Effector memory CD8-positive, alpha-beta T cell (primary cell): Measurements from ENCODE around the gene DCDC2.
"Not testable (repeated sequence)": the region's sequence is repeated elsewhere in the genome, so short reads cannot be mapped to it uniquely, and the experiment has no call there.

ENCODE experiments used
- ATAC-seq: fragments of 150-1000 bp; cut with Tn5 transposase; replicated peaks from 2 replicates; pipeline ENCODE4 v1.10.0; 2021; ENCODE audit warnings: mild to moderate bottlenecking, moderate library complexity
- DNase-seq, 3 experiments: peaks; one replicate each; pipeline ENCODE4 v3.0.0; 2021
- H3K27ac Mint-ChIP-seq, 2 donors: one replicate each; pipeline ENCODE4 v1.8.0; 2022; ENCODE audit warnings: mild to moderate bottlenecking in 2 of 2, mixed read lengths in 2 of 2, moderate library complexity in 2 of 2
- H3K27me3 Mint-ChIP-seq, 2 donors: one replicate each; pipeline ENCODE4 v1.8.0; 2022; ENCODE audit warnings: mixed read lengths in 2 of 2
- H3K36me3 Mint-ChIP-seq: one replicate; pipeline ENCODE4 v1.8.0; 2022; ENCODE audit warnings: mild to moderate bottlenecking, moderate library complexity, mixed read lengths; ENCODE audit not compliant: insufficient read depth
- H3K4me1 Mint-ChIP-seq, 2 donors: one replicate each; pipeline ENCODE4 v1.8.0; 2022; ENCODE audit warnings: low read depth in 2 of 2, mixed read lengths in 2 of 2
- H3K4me3 Mint-ChIP-seq, 2 donors: one replicate each; pipeline ENCODE4 v1.8.0; 2022; ENCODE audit warnings: mild to moderate bottlenecking in 2 of 2, mixed read lengths in 2 of 2, moderate library complexity in 2 of 2
- H3K9me3 Mint-ChIP-seq, 2 donors: one replicate each; pipeline ENCODE4 v1.8.0; 2022; ENCODE audit warnings: mixed read lengths in 2 of 2
- total RNA-seq, 9 experiments: gene quantifications; one replicate each; lab custom pipeline; 2026; lab: John Stamatoyannopoulos, UW

The DCDC2 gene
- 0 to 1.3 (median 0.10) reads per million in 9 experiments for total RNA-seq

DNA sequence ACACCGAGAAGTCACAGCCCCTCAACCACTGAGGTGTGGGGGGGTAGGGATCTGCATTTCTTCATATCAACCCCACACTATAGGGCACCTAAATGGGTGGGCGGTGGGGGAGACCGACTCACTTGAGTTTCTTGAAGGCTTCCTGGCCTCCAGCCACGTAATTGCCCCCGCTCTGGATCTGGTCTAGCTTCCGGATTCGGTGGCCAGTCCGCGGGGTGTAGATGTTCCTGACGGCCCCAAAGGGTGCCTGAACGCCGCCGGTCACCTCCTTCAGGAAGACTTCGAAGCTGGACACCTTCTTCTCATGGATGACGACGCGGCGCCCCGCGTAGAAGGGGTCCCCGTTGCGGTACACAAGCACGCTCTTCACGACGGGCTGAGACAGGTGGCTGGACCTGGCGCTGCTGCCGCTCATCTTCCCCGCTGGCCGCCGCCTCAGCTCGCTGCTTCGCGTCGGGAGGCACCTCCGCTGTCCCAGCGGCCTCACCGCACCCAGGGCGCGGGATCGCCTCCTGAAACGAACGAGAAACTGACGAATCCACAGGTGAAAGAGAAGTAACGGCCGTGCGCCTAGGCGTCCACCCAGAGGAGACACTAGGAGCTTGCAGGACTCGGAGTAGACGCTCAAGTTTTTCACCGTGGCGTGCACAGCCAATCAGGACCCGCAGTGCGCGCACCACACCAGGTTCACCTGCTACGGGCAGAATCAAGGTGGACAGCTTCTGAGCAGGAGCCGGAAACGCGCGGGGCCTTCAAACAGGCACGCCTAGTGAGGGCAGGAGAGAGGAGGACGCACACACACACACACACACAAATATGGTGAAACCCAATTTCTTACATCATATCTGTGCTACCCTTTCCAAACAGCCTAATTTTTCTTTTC is at the start of gene DCDC2:
Gene DCDC2, minus strand, starts transcription at position 724 of the 883 bp plus-strand sequence. Its CDS starts 309 bp downstream, at position 415.
- Mint-ChIP-seq H3K36me3 (peaks cover 4% of the 10 kb centered on the region), H3K4me3 (peak within 1 kb of the TSS; percentile 70 to 79), H3K27me3 (peaks cover 8 to 26% of the 10 kb centered on the region in 2 donors), H3K9me3 (no peaks in the 10 kb centered on the region), H3K27ac (peak within 1 kb of the TSS in 1 of 2 donors; percentile 58), H3K4me1 (peaks cover 15 to 17% of the 10 kb centered on the region in 2 donors)
- ATAC-seq = peak; percentile 34
- DNase-seq = peak; percentile 9 to 20 (median 15)

DNA sequence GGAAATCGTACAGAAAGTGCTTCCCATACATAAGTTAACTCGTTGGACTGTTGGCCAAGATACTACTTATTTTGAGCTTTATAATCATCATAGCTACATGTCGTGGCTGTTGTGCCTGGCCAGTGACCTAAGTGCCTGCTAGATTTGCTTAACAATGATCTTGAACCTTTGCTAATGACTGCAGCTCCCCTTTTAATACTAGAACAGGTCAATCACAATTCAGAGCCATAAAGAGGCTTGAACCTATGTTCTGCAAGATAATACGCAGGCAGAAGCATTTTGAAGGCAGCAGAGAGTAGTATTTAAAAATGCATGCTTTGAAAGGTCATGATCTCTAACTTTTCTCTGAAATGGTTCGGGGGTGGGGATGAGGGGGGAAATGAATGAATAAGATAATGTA is 47.4 kb upstream of the DCDC2 start:
- Mint-ChIP-seq H3K4me1 (peaks cover 12 to 28% of the 10 kb centered on the region in 2 donors), H3K4me3 (no peak overlapping the region), H3K27ac (no peak overlapping the region), H3K36me3 (peaks cover 11% of the 10 kb centered on the region), H3K27me3 (peaks cover 5 to 7% of the 10 kb centered on the region in 2 donors), H3K9me3 (no peaks in the 10 kb centered on the region)
- DNase-seq = no peak
- ATAC-seq = no peak

DNA sequence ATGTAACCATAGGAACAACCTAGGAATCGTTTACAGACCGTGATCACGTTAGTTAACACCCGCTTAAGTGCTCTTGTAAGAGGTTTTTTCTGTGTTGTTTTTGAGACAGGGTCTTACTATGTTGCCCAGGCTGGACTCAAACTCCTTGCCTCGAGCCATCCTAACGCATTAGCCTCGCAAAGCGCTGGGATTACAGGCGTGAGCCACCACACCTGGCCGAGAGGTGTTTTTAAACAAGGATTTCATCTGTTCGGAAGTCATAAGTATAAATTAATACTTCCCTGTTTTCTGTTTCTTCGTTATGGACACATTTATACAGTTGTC is 45.6 kb upstream of the DCDC2 start:
- Mint-ChIP-seq H3K27ac (peak overlapping the region; percentile 90 to 92), H3K4me3 (peak overlapping the region; percentile 96 to 97), H3K4me1 (peaks cover 12 to 28% of the 10 kb centered on the region in 2 donors), H3K36me3 (peaks cover 5% of the 10 kb centered on the region), H3K9me3 (no peaks in the 10 kb centered on the region), H3K27me3 (peaks cover 22 to 25% of the 10 kb centered on the region in 2 donors)
- DNase-seq (no peak), ATAC-seq (no peak)

DNA sequence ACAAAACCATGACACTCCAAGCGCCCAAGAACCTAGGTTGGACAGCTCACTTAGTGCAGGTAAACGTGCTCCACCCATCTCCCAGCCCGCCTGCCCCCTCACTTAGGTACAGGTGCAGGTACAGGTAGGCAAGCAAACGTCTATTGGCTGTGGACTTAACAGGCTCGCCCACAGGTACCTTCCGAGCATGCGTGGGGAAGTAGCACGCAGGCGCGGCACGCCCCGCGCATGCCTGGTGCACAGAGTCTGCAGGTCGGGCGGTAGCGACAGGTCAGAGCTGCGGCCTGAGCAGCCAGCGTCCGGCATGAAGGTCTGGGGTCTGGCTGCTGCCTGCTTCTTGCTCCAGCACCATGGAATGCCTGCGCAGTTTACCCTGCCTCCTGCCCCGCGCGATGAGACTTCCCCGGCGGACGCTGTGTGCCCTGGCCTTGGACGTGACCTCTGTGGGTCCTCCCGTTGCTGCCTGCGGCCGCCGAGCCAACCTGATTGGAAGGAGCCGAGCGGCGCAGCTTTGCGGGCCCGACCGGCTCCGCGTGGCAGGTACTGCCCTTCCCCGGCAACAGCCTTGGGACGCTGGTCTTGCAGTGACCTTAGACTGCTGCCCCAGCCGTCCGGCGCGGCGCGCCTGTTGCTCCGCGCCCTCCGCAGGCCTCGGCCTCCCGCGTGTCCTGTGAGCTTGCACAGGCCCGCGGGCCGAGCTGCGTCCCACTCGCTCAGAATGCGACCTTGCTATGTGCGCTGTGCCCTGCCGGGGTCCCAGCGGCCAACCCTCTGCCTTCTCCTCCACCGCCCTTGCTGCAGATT is 45.0 kb upstream of the DCDC2 start, which contains the start of gene MRS2:
Gene MRS2, plus strand, starts transcription at position 240 of the 804 bp plus-strand sequence. Its CDS starts 111 bp downstream, at position 351.
- ATAC-seq (peak; percentile 88), DNase-seq (peak; percentile 53 to 62 (median 60))
- peak within 1 kb of the TSS; percentile 90 to 92 for H3K27ac Mint-ChIP-seq
- no peaks in the 10 kb centered on the region for H3K9me3 Mint-ChIP-seq
- peaks cover 12 to 28% of the 10 kb centered on the region in 2 donors for H3K4me1 Mint-ChIP-seq
- peaks cover 27 to 30% of the 10 kb centered on the region in 2 donors for H3K27me3 Mint-ChIP-seq
- peak within 1 kb of the TSS; percentile 96 to 97 for H3K4me3 Mint-ChIP-seq
- H3K36me3 Mint-ChIP-seq = peaks cover 5% of the 10 kb centered on the region

DNA sequence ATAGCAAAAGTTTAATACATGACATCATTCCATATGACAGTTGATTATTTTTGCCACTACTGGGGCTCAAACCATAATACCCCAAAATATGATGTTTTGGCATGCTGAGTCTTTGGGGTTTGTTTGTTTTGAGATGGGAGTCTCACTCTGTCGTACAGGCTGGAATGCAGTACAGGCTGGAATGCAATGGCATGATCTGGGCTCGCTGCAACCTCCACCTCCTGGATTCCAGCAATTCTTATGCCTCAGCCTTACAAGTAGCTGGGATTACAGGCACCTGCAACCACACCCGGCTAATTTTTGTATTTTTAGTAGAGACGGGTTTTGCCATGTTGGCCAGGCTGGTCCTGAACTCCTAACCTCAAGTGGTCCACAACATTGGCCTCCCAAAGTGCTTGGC is 43.6 kb upstream of the DCDC2 start:
- Mint-ChIP-seq H3K9me3 (no peaks in the 10 kb centered on the region), H3K4me3 (no peak overlapping the region), H3K4me1 (peaks cover 12 to 23% of the 10 kb centered on the region in 2 donors), H3K27ac (no peak overlapping the region), H3K36me3 (peaks cover 3% of the 10 kb centered on the region), H3K27me3 (peaks cover 40 to 45% of the 10 kb centered on the region in 2 donors)
- ATAC-seq = no peak
- no peak for DNase-seq

DNA sequence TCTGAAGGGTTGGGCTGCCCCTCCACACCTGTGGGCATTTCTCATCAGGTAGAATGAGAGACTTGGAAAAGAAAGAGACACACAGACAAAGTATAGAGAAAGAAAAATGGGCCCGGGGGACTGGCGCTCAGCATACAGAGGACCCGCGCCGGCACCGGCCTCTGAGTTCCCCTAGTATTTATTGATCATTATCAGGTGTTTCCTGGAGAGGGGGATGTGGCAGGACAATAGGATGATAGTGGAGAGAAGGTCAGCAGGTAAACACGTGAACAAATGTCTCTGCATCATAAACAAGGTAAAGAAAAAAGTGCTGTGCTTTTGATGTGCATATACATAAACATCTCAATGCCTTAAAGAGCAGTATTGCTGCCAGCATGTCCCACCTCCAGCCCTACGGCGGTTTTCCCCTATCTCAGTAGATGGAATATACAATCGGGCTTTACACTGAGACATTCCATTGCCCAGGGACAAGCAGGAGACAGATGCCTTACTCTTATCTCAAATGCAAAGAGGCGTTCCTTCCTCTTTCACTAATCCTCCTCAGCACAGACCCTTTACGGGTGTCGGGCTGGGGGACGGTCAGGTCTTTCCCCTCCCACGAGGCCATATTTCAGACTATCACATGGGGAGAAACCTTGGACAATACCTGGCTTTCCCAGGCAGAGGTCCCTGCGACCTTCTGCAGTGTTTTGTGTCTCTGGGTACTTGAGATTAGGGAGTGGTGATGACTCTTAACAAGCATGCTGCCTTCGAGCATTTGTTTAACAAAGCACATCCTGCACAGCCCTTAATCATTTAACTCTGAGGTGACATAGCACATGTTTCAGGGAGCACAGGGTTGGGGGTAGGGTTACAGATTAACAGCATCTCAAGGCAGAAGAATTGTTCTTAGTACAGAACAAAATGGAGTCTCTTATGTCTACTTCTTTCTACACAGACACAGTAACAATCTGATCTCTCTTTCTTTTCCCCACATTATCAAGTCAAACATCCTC is 42.5 kb upstream of the DCDC2 start:
- not testable (repeated sequence) for DNase-seq, ATAC-seq, H3K4me3 Mint-ChIP-seq, H3K36me3 Mint-ChIP-seq, H3K27ac Mint-ChIP-seq, H3K9me3 Mint-ChIP-seq
- Mint-ChIP-seq H3K4me1 (peaks cover 12 to 21% of the 10 kb centered on the region in 2 donors), H3K27me3 (peaks cover 48 to 56% of the 10 kb centered on the region in 2 donors)

DNA sequence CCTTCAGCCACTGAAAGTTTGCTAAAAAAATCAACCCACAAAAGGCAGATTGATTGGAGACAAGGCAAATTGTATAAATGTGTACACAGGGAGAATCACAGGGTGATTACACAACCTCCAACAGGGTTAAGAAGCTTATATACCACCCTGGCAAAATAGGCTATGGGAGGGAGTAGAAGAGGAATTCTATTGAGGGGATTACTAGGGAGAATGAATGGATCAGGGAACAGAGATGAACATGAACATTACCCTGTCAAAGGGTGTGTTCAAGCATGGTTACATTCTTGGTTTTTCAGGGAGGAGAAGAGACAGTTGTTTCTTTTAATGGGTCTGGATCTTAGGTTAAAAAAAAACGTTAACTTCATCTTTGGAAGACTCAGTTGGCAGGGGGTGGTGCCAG is 39.8 kb upstream of the DCDC2 start:
- Mint-ChIP-seq H3K9me3 (no peaks in the 10 kb centered on the region), H3K4me3 (no peak overlapping the region), H3K4me1 (peaks cover 1 to 2% of the 10 kb centered on the region in 2 donors), H3K27ac (no peak overlapping the region), H3K36me3 (no peaks in the 10 kb centered on the region), H3K27me3 (peaks cover 55 to 64% of the 10 kb centered on the region in 2 donors)
- ATAC-seq = no peak
- DNase-seq = no peak

DNA sequence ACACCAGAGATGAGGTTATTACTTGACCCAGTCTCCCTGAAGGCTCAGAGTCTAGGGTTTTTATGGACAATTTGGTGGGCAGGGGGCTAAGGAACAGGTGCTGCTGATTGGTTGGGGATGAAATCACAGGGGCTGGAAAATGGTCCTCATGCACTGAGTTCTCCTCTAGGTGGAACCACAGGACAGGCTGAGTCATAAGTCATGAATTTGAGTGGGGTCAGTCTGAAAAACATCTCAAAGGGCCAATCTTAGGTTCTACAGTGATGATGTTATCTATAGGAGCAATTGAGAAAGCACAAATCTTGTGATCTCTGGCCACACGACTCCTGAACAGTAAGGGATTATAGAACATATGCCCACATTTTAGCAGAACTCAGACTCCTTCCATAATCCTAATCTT is 39.0 kb upstream of the DCDC2 start:
- Mint-ChIP-seq H3K9me3 (no peaks in the 10 kb centered on the region), H3K36me3 (no peaks in the 10 kb centered on the region), H3K4me1 (no peaks in the 10 kb centered on the region), H3K27ac (no peak overlapping the region), H3K27me3 (peaks cover 55 to 64% of the 10 kb centered on the region in 2 donors), H3K4me3 (no peak overlapping the region)
- no peak for DNase-seq
- ATAC-seq = no peak

DNA sequence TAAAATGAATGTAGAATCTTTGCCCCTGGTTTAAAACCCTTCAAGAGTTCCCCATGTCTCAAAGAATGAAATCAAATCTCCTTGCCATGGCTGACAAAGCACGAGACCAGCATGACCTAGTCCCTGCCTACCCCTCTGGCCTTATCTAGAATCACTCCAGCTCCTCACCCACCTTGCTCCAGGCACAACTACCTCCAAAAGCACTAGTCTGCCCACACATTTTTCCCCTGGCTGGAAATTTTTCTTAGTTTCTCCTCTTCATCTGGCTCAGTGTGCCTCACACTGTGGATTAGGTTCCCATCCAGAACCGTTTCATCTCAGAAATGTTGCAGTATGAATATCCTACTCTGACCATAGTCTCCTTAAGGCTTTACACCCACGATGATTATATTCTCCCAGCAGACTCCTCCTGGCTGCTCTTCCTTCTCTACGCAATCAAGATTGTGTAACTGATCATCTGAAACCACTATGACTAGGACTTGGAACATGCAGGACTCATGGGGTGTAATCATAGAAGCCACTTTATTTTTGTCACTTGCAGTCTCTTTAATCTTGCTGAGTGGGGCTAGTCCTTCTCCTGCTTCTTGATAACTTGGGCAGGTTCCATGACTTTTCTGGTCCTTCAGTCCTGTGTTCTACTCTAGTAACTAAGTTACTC is 37.0 kb upstream of the DCDC2 start:
- Mint-ChIP-seq H3K9me3 (no peaks in the 10 kb centered on the region), H3K4me3 (no peak overlapping the region), H3K27me3 (peaks cover 46 to 54% of the 10 kb centered on the region in 2 donors), H3K27ac (peak overlapping the region in 1 of 2 donors; percentile 8), H3K4me1 (no peaks in the 10 kb centered on the region), H3K36me3 (no peaks in the 10 kb centered on the region)
- ATAC-seq = no peak
- no peak for DNase-seq

DNA sequence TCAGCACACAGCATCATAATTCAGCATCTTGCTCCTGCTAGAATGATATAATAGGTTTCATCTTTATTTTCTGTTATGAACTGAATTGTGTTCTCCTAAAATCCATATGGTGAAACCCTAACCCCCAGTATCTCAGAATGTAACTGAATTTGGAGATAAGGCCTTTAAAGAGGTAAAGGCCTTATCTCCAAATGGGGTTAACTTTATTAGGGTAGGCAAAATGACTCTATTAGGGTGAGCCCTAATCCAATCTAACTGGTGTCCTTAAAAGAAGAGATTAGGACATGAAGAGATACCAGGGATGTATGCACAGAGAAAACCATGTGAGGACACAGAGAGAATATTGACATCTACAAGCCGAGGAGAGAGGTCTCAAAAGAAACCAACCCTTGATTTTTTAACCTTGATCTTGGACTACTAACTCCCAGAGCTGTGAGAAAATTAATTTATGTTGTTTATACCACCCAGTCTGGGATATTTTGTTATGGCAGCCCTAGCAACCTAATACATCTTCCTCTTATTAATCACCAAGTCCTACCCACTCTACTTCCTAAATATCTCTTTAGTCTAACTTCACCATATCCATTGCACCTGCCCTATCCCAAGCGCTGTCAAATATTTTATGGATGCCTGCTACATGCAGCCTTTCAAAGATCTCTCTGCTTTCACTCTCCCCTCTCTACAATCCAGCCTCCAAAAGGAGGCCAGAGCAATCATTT is 36.4 kb upstream of the DCDC2 start:
- DNase-seq (no peak), ATAC-seq (no peak)
- no peaks in the 10 kb centered on the region for H3K4me1 Mint-ChIP-seq
- H3K9me3 Mint-ChIP-seq = no peaks in the 10 kb centered on the region
- no peaks in the 10 kb centered on the region for H3K36me3 Mint-ChIP-seq
- peak overlapping the region in 1 of 2 donors; percentile 8 for H3K27ac Mint-ChIP-seq
- peaks cover 39 to 47% of the 10 kb centered on the region in 2 donors for H3K27me3 Mint-ChIP-seq
- no peak overlapping the region for H3K4me3 Mint-ChIP-seq

DNA sequence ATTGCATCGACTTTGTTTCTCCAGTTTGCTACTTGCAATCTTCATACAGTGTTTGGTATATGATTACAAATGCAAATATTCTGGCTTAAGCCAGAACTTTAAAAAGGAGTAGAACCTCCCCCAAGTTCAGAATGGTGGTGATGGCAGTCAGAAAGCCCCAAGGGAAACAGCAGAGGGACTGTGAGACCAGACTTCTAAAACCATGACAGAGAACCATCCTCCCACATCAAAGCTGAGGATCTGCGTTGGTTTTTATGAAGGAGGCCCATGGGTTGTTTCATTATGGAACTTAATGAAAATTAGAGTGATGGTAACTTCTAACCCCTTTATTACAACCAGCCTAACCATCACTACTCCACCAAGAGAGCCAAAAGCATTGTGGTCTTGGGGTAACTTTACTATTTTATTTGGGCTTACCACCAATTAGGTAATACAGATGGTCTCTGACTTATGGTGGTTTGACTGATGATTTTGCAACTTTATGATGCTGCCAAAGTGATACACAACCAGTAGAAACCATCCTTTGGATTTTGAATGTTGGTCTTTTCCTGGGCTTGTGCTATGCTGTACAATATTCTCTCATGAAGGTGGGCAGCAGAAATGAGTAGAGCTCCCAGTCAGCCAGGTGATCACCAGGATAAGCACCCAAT is 34.0 kb upstream of the DCDC2 start:
- ATAC-seq (no peak), DNase-seq (no peak)
- H3K27me3 Mint-ChIP-seq = peaks cover 24 to 25% of the 10 kb centered on the region in 2 donors

More for the DNA sequence above, 34.0 kb upstream of the DCDC2 start:
- Mint-ChIP-seq H3K4me1 (no peaks in the 10 kb centered on the region), H3K36me3 (no peaks in the 10 kb centered on the region), H3K9me3 (no peaks in the 10 kb centered on the region), H3K4me3 (no peak overlapping the region), H3K27ac (no peak overlapping the region)
